D341Med (cell line): ENCODE measurements around the gene TRAPPC12.
"Not testable (repeated sequence)": the region's sequence is repeated elsewhere in the genome, so short reads cannot be mapped to it uniquely, and the experiment has no call there.

ENCODE experiments used
- DNase-seq: peaks from one replicate; pipeline ENCODE4 v3.0.0; 2012; ENCODE audit warnings: low spot score

The TRAPPC12 gene

DNA sequence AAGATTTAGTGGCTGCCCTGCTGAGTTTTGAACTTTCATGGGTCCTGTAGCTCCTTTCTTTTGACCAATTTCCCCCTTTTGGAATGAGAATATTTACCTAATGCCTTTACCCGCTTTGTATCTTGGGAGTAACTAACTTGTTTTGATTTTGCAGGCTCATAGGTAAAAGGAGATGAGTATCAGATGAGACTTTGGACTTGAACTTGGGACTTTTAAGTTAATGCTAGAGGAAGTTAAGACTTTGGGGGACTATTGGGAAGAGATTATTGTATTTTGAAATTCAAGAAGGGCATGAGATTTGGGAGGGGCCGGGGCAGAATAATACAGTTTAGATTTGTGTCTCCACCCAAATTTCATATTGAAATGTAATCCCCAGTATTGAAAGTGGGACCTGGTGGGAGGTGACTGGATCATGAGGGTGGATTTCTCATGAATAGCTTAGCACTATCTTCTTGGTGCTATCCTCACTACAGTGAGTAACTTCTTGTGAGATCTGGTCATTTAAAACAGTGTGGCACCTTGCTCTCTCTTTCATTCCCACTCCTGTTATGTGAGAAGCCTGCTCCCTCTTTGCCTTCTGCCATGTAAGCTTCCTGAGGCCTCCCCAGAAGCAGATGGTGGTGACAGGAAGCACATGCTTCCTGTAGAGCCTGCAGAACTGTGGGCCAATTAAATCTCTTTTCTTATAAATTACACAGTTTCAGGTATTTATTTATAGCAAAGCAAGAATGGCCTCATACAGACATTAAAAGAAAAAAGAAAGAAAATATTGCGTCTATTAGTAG, 133.7 kb downstream of the TRAPPC12 start:
- no peak for DNase-seq

- DNase-seq = not testable (repeated sequence)
Observed at GRCh38 chr2:3515438-3515837, 135.9 kb downstream of the TRAPPC12 start.

- DNase-seq = no peak
Observed at GRCh38 chr2:3516831-3517230, 137.3 kb downstream of the TRAPPC12 start.

GRCh38 chr2:3517948-3518495, 138.5 kb downstream of the TRAPPC12 start:
- DNase-seq = no peak

- DNase-seq = peak; percentile 99
Observed at GRCh38 chr2:3518496-3519254, 139.2 kb downstream of the TRAPPC12 start.

GRCh38 chr2:3519255-3520205, 140.0 kb downstream of the TRAPPC12 start, which contains the start of gene ADI1:
Gene ADI1, minus strand, starts transcription at chr2:3519531. Its CDS starts 44 bp downstream, at chr2:3519487.
- DNase-seq = peak; percentile 79

DNA sequence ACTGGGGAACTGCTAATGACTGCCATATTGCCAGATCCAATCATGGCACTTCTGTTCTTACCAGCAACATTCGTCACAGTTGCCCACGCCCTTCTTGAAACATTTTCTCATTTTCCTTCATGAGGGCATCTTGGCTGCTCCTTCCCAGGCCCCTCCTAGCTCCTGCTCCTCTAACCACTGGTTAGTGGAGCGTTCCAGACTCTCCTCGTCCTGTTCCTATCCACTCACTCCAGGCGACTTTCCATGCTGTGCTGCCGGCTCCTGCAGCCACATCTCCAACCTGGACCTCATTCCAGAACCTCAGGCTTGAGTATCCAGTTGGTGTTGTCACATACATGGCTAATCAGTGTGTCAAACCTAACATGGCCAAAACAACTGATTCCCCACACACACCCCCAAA, 141.1 kb downstream of the TRAPPC12 start:
- DNase-seq = no peak

DNA sequence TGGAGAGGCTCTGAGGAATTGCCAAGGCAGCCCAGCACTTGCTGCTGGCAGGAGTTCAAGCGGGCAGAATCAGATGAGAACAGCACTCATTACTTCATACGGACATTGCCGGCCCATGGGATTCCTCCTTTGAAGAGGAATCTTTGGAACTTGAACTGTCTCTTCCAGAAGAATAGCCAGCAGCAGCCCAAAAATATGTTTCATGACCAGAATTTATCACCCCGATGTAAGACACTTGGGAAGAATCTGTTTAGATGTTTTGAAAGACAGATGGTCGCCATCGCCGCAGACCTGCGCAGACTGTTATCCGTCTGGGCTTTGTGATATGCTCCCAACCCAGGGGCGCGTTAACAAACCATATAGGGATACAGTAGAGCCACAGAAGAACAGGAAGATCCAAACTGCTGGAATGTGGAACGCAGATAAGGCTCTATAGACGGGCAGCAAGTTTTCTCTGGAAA, 143.5 kb downstream of the TRAPPC12 start:
- no peak for DNase-seq

GRCh38 chr2:3523551-3524041, 144.1 kb downstream of the TRAPPC12 start:
- DNase-seq = no peak

DNA sequence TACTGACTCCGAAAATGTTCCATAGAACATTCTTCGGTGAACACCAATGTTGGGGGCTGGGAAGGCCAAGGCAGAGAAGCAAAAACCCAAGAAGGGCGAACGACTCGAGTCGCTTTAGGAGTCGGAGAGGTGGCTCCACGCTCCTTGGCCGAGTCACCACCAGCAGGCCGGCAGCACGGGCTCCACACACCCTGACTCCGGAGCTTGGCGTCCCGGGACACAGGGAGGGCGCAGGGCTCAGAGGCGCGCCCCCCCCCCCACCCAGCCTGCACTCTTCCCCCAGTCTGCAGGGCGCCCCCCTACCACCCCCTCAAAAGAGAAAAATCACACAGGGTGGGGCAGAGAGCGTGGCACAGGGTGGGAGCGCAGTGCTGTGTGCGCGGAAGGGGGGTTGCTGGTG, 147.4 kb downstream of the TRAPPC12 start:
- DNase-seq = no peak

DNA sequence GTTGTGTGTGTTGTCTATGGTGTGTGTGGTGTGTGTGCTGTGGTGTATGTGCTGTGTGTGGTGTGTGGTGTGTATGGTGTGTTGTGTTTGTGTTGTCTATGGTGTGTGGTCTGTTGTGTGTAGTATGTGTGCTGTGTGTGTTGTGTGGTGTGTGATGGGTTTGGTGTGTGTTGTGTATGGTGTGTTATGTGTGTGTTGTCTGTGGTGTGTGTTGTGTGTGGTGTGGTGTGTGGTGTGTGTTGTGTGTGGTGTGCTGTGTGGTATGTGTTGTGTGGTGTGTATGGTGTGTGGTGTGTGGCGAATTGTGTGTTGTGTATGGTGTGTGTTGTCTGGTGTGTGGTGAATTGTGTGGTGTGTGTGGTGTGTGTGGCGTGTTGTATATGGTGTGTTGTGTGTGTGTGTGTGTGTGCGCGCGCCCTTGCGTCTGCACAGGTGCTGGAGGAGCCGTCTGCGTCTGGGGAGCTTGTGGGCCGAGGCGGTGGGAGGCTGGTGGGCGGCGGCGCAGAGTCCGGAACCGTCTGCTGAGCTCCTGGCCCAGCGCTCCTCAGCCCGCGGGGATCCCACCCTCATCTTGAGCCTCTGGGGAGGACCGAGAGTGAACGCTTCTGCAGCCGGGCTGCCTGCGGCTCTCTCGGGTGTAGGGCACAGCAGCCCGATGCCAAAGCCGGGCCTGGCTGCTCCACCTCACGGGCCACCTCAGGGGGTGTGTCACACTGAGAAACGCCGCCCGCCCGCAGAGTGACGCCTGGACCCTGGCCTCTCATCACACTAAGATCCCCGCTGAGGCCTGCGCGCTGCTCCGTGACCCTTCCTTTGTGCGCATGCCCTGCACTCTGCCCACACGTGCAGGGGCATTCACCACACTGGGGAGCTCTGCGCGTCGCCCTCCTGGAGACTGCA, 148.6 kb downstream of the TRAPPC12 start:
- DNase-seq = no peak
